Spleen (tissue), 11 donors: ENCODE measurements around the gene LAMTOR2. TPM values are rescaled to one million over a fixed set of nuclear protein-coding genes. Genes with fewer than 3 reads are reported as not detected.
A peak's percentile ranks its signal among the peaks of the same experiment; 100 is the strongest.

Experiments
- DNase-seq: peaks from one replicate; pipeline ENCODE4 v3.0.0-alpha.2; 2020
- H3K27ac ChIP-seq, 8 donors: fragments of 200-600 bp; sonication (generic) in 7 of 8; 1 replicate in 4 of 8; 2 replicates in 4 of 8; pipeline versions ENCODE4 v1.5.0 to v1.8.0; 2016 to 2021; ENCODE audit warnings: inconsistent platforms in 4 of 8, mild to moderate bottlenecking in 4 of 8, moderate library complexity in 1 of 8
- H3K27me3 ChIP-seq, 7 donors: fragments of 200-600 bp; sonication (generic) in 6 of 7; replicated peaks in 1 of 7; 1 replicate in 4 of 7; 2 replicates in 3 of 7; pipeline versions ENCODE4 v1.5.0 to v1.8.0; 2016 to 2021; ENCODE audit warnings: inconsistent platforms in 3 of 7, mild to moderate bottlenecking in 1 of 7
- H3K36me3 ChIP-seq, 6 donors: fragments of 200-600 bp; sonication (generic) in 5 of 6; 1 replicate in 4 of 6; 2 replicates in 2 of 6; pipeline versions ENCODE4 v1.5.0 to v1.8.0; 2016 to 2021; ENCODE audit warnings: inconsistent platforms in 2 of 6
- H3K4me1 ChIP-seq, 6 donors: fragments of 200-600 bp; sonication (generic) in 5 of 6; 1 replicate in 3 of 6; 2 replicates in 3 of 6; pipeline versions ENCODE4 v1.5.0 to v1.8.0; 2016 to 2021; ENCODE audit warnings: inconsistent platforms in 3 of 6
- H3K4me3 ChIP-seq, 8 donors: fragments of 200-600 bp; sonication (generic) in 7 of 8; 1 replicate in 4 of 8; 2 replicates in 4 of 8; pipeline versions ENCODE4 v1.5.0 to v1.8.0; 2016 to 2021; ENCODE audit warnings: inconsistent platforms in 4 of 8, mild to moderate bottlenecking in 4 of 8, moderate library complexity in 2 of 8
- H3K9me3 ChIP-seq, 8 donors: fragments of 200-600 bp; sonication (generic) in 7 of 8; 1 replicate in 4 of 8; 2 replicates in 4 of 8; pipeline versions ENCODE4 v1.5.0 to v1.8.0; 2016 to 2021; ENCODE audit warnings: inconsistent platforms in 4 of 8
- POLR2A ChIP-seq, 3 donors: fragments of 450-650 bp; IDR thresholded peaks; one replicate each; pipeline ENCODE4 v1.5.1; 2017; ENCODE audit warnings: antibody characterized with exemption in 3 of 3, mild to moderate bottlenecking in 1 of 3
- POLR2AphosphoS5 ChIP-seq, 3 donors: sonication (generic); formaldehyde crosslinking; IDR thresholded peaks; one replicate each; pipeline ENCODE4 v1.5.1; 2017; ENCODE audit warnings: antibody characterized with exemption in 3 of 3
- WGBS, 5 donors: extraction: QIAGEN DNeasy Blood & Tissue Kit in 3 of 5; methylation state at CpG; one replicate each; pipeline versions ENCODE4 v1.1.5 to v1.1.7; 2013 to 2018; 5-methylcytosine and 5-hydroxymethylcytosine counted together
- intact Hi-C: fragments of 100-400 bp; cut with DNase I; formaldehyde crosslinking; loops from one replicate; pipeline ENCODE4 v1.15.0; 2023; ENCODE audit warnings: low total_unique reads
- polyA plus RNA-seq, 3 donors: library from polyadenylated mRNA; stranded (reverse); fragments of 200-250 nt; gene quantifications; one replicate each; pipeline ENCODE4 v1.2.1, GENCODE V29; 2013
- total RNA-seq, 7 donors: library from RNA; depleted of rRNA in 3 of 7; stranded (reverse); fragments of >200 nt in 3 of 7; fragmentation: NEBNext Ultra II Directional in 4 of 7; extraction: Animal tissue kit (Norgen Biotek cat#: 25700) in 4 of 7; gene quantifications; one replicate each; pipeline versions ENCODE4 v1.1.0 to v1.2.1, GENCODE V29; 2016 to 2021
- TF ChIP-seq, protein P1 (sequence below), 11 experiments: fragments of 200-600 bp in 7 of 11; fragments of 450-650 bp in 4 of 11; sonication (generic) in 4 of 11; IDR thresholded peaks in 8 of 11; conservative IDR thresholded peaks in 3 of 11; 1 replicate in 7 of 11; 2 replicates in 4 of 11; pipeline versions ENCODE4 v1.4.0 to v1.8.0; 2016 to 2021; ENCODE audit warnings: antibody characterized with exemption in 11 of 11, inconsistent platforms in 4 of 11, mild to moderate bottlenecking in 1 of 11
- donor health status: healthy with polysubstance abuse.
- donor health status: DM: no; HTN: no; CAD: no; lungs with moderate emphysema.
- donor health status: DM: no; HTN: no; CAD: no.
- donor health status: Bipolar disorder and iron deficiency.
- donor health status: healthy.
- donor health status: DM: no; HTN: no; CAD: no.
- donor health status: DM: yes; HTN: yes; CAD: no.

The LAMTOR2 gene
- total and polyA plus RNA-seq, 10 donors, result 29.5 to 121 (median 44.7) TPM

- Histone ChIP-seq H3K27me3 (peaks cover 0 to 6% (median 0%) of the 10 kb centered on the region in 7 donors), H3K4me1 (peaks cover 18 to 57% (median 38%) of the 10 kb centered on the region in 6 donors), H3K27ac (peak overlapping the region in 7 of 8 donors; percentile 58 to 85 (median 76)), H3K36me3 (no peaks in the 10 kb centered on the region), H3K4me3 (peak overlapping the region in 1 of 8 donors; percentile 46), H3K9me3 (no peaks in the 10 kb centered on the region)
- TF ChIP-seq POLR2AphosphoS5 (IDR thresholded peaks at IDR 0.05) (no peak), POLR2A (IDR thresholded peaks at IDR 0.05) (no peak)
- TF ChIP-seq, protein P1, sequence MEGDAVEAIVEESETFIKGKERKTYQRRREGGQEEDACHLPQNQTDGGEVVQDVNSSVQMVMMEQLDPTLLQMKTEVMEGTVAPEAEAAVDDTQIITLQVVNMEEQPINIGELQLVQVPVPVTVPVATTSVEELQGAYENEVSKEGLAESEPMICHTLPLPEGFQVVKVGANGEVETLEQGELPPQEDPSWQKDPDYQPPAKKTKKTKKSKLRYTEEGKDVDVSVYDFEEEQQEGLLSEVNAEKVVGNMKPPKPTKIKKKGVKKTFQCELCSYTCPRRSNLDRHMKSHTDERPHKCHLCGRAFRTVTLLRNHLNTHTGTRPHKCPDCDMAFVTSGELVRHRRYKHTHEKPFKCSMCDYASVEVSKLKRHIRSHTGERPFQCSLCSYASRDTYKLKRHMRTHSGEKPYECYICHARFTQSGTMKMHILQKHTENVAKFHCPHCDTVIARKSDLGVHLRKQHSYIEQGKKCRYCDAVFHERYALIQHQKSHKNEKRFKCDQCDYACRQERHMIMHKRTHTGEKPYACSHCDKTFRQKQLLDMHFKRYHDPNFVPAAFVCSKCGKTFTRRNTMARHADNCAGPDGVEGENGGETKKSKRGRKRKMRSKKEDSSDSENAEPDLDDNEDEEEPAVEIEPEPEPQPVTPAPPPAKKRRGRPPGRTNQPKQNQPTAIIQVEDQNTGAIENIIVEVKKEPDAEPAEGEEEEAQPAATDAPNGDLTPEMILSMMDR (IDR thresholded peaks at IDR 0.05 in 8 of 11, conservative IDR thresholded peaks at IDR 0.05 in 3 of 11), result no peak
- WGBS, 5 donors, result 77 to 86% (median 78%) methylated on average over 9 of the region's 9 CpGs
- DNase-seq, result no peak
- intact Hi-C loops, result no loop called here
Observed at GRCh38 chr1:156097499-156098178, 43.1 kb downstream of the LAMTOR2 start.

GRCh38 chr1:156098784-156099183, 44.2 kb downstream of the LAMTOR2 start:
- no peak overlapping the region for H3K4me3 ChIP-seq
- DNase-seq, result no peak
- peaks cover 23 to 68% (median 48%) of the 10 kb centered on the region in 6 donors for H3K4me1 ChIP-seq
- peaks cover 0 to 6% (median 0%) of the 10 kb centered on the region in 7 donors for H3K27me3 ChIP-seq
- peak overlapping the region in 1 of 8 donors; percentile 85 for H3K27ac ChIP-seq
- H3K36me3 ChIP-seq, result no peaks in the 10 kb centered on the region
- intact Hi-C loops, result no loop called here
- TF ChIP-seq, protein P1 (IDR thresholded peaks at IDR 0.05 in 8 of 11, conservative IDR thresholded peaks at IDR 0.05 in 3 of 11), result no peak
- TF ChIP-seq POLR2AphosphoS5 (IDR thresholded peaks at IDR 0.05) (no peak), POLR2A (IDR thresholded peaks at IDR 0.05) (no peak)
- H3K9me3 ChIP-seq, result no peaks in the 10 kb centered on the region
- WGBS, 5 donors, result 72 to 98% (median 84%) methylated on average over 2 of the region's 2 CpGs

GRCh38 chr1:156099282-156099681, 44.7 kb downstream of the LAMTOR2 start:
- no peak for DNase-seq
- intact Hi-C loops, result no loop called here
- no peak for TF ChIP-seq POLR2A (IDR thresholded peaks at IDR 0.05)
- TF ChIP-seq, protein P1 (IDR thresholded peaks at IDR 0.05 in 8 of 11, conservative IDR thresholded peaks at IDR 0.05 in 3 of 11), result no peak
- no peak for TF ChIP-seq POLR2AphosphoS5 (IDR thresholded peaks at IDR 0.05)
- peaks cover 0 to 6% (median 0%) of the 10 kb centered on the region in 7 donors for H3K27me3 ChIP-seq
- peaks cover 28 to 73% (median 53%) of the 10 kb centered on the region in 6 donors for H3K4me1 ChIP-seq
- WGBS, 5 donors, result 87 to 96% (median 89%) methylated on average over 3 of the region's 3 CpGs
- H3K27ac ChIP-seq, result no peak overlapping the region
- H3K36me3 ChIP-seq, result no peaks in the 10 kb centered on the region
- H3K4me3 ChIP-seq, result no peak overlapping the region
- H3K9me3 ChIP-seq, result no peaks in the 10 kb centered on the region

GRCh38 chr1:156100205-156100995, 45.8 kb downstream of the LAMTOR2 start:
- TF ChIP-seq, protein P1 (IDR thresholded peaks at IDR 0.05 in 8 of 11, conservative IDR thresholded peaks at IDR 0.05 in 3 of 11), result no peak
- TF ChIP-seq POLR2A (IDR thresholded peaks at IDR 0.05), result no peak
- no peak for TF ChIP-seq POLR2AphosphoS5 (IDR thresholded peaks at IDR 0.05)
- no peak overlapping the region for H3K4me3 ChIP-seq
- 67 to 91% (median 81%) methylated on average over 4 of the region's 4 CpGs for WGBS, 5 donors
- no peaks in the 10 kb centered on the region for H3K36me3 ChIP-seq
- peaks cover 35 to 78% (median 64%) of the 10 kb centered on the region in 6 donors for H3K4me1 ChIP-seq
- no peak overlapping the region for H3K27ac ChIP-seq
- H3K9me3 ChIP-seq, result no peaks in the 10 kb centered on the region
- no peak for DNase-seq
- H3K27me3 ChIP-seq, result peaks cover 0 to 11% (median 0%) of the 10 kb centered on the region in 7 donors
- intact Hi-C loops, result no loop called here
